AG04449 (cell line): ENCODE measurements around the gene PTK6.

Experiments used
- CTCF ChIA-PET: fragments of 350-600 bp; formaldehyde crosslinking; extraction: SDS; loops from one replicate; lab custom pipeline; 2021; ENCODE audit warnings: antibody characterized with exemption; lab: Yijun Ruan, JAX
- POLR2A ChIA-PET: fragments of 400-600, 350-600 bp; formaldehyde crosslinking; extraction: SDS; loops from one replicate; lab custom pipeline; 2020; ENCODE audit warnings: antibody characterized with exemption, inconsistent platforms; lab: Yijun Ruan, JAX
- DNase-seq: peaks from one replicate; pipeline ENCODE4 v3.0.0-alpha.2; 2010; ENCODE audit warnings: low read depth, low spot score
- H3K4me3 ChIP-seq: 2 replicates; pipeline ENCODE4 v1.5.1; 2011; ENCODE audit warnings: low read depth, mild to moderate bottlenecking, control low read depth, low read length
- TF ChIP-seq, protein P1 (sequence below): IDR thresholded peaks from one replicate; pipeline ENCODE4 v1.5.1; 2011; ENCODE audit warnings: mild to moderate bottlenecking, moderate library complexity, low read length, control low read depth, inconsistent platforms; ENCODE audit not compliant: insufficient read depth; ENCODE audit errors: missing control alignments

Gene PTK6

GRCh38 chr20:63533388-63533787 lies 3.8 kb downstream of the PTK6 start:
- H3K4me3 ChIP-seq, result no peak overlapping the region
- TF ChIP-seq, protein P1, sequence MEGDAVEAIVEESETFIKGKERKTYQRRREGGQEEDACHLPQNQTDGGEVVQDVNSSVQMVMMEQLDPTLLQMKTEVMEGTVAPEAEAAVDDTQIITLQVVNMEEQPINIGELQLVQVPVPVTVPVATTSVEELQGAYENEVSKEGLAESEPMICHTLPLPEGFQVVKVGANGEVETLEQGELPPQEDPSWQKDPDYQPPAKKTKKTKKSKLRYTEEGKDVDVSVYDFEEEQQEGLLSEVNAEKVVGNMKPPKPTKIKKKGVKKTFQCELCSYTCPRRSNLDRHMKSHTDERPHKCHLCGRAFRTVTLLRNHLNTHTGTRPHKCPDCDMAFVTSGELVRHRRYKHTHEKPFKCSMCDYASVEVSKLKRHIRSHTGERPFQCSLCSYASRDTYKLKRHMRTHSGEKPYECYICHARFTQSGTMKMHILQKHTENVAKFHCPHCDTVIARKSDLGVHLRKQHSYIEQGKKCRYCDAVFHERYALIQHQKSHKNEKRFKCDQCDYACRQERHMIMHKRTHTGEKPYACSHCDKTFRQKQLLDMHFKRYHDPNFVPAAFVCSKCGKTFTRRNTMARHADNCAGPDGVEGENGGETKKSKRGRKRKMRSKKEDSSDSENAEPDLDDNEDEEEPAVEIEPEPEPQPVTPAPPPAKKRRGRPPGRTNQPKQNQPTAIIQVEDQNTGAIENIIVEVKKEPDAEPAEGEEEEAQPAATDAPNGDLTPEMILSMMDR, result no peak
- POLR2A ChIA-PET, result no interaction called here
- CTCF ChIA-PET, result no interaction called here
- no peak for DNase-seq

GRCh38 chr20:63532449-63532971 lies 4.7 kb downstream of the PTK6 start:
- no peak for DNase-seq
- H3K4me3 ChIP-seq, result no peak overlapping the region
- ChIA-PET CTCF (no interaction called here), POLR2A (no interaction called here)
- TF ChIP-seq, protein P1, result no peak

GRCh38 chr20:63531686-63532448 lies 5.3 kb downstream of the PTK6 start:
- DNase-seq, result no peak
- H3K4me3 ChIP-seq, result no peak overlapping the region
- TF ChIP-seq, protein P1, result no peak
- ChIA-PET POLR2A (no interaction called here), CTCF (interaction anchor here (3.7 kb wide), 1 partner anchor 8 kb away, joined by 24 read pairs; the partner anchor contains the start of gene PTK6)

DNA sequence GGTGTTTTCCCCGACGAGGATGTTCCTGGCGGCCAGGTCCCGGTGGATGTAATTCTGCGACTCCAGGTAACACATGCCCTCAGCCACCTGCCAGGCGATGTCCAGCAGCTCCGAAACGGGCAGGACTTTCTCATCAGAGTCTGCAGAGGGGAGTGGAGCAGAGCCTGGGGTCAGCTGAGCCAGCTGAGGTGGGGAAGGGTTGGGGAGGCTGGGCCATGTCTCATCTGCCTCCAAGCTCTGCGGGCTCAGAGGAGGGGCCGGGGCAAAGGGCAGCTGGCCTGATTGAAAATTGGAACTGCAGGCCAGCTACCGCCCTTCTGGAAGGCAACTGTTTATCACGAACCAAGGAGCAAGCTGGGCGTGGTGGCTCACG lies 6.4 kb downstream of the PTK6 start:
- ChIA-PET POLR2A (interaction anchor here (1.1 kb wide), 1 partner anchor 10 kb away, joined by 3 read pairs; the partner anchor contains the start of gene PPDPF), CTCF (interaction anchor here (1.2 to 3.7 kb wide), 3 partner anchors 9 to 34 kb away, joined by 3 to 24 read pairs (median 8); partner anchors contain the start of gene PTK6)
- TF ChIP-seq, protein P1, result no peak
- no peak overlapping the region for H3K4me3 ChIP-seq
- DNase-seq, result no peak

GRCh38 chr20:63529861-63530787 lies 7.1 kb downstream of the PTK6 start:
- TF ChIP-seq, protein P1, result no peak
- H3K4me3 ChIP-seq, result no peak overlapping the region
- no peak for DNase-seq
- CTCF ChIA-PET, result interaction anchor here (0.6 to 3.7 kb wide), 5 partner anchors 10 to 558 kb away, joined by 3 to 24 read pairs (median 6); partner anchors contain the start of genes PPDPF and PTK6
- POLR2A ChIA-PET, result interaction anchor here (1.1 to 1.2 kb wide), 2 partner anchors 9 kb away, joined by 3 to 6 read pairs; partner anchors contain the start of gene PPDPF
